Amygdala (tissue), 56 donors: ENCODE data around the gene EFCAB8.
"Not testable (repeated sequence)": the region's sequence is repeated elsewhere in the genome, so short reads cannot be mapped to it uniquely, and the experiment has no call there.

Experiments
- DNase-seq, 56 donors: peaks; one replicate each; lab custom pipeline; 2025; lab: John Stamatoyannopoulos, UW

Gene EFCAB8

DNA sequence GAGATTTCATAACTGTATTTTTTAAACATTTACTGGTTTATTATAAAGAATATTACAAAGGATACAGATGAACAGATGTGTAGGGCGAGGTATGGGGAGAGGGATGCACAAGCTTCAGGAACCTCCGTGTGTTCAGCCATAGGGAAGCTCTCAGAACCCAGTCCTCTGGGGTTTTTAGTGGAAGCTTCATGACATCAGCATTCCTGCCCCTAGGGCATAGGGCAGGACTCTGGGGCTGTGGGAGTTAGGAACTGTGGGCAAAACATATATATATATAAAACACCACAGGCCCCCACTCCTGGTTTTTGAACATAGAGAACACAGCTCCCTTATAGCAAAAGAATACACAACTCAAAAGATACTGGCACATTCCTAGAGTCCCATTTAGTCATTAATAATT, 21.9 kb downstream of the EFCAB8 start:
- DNase-seq = no peak

DNA sequence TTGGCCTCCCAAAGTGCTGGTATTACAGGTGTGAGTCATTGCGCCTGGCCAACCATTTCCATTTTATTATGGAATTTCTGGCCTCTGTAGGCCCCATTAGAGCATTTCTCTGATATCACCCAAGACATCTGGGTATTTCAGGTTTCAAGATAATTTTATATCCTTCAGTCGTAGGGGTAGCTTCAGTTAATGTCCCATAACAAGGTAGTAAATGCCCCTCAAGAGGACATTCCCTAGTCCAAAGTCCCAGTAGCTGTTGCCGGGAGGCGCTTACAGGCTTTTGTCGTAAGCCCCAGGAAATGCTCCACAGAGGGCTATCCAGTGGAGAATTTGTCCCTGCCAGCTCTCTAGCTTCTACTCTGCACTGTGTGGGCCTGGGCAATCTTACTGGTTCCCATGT, 24.4 kb downstream of the EFCAB8 start:
- no peak for DNase-seq

GRCh38 chr20:32885185-32885584, 26.5 kb downstream of the EFCAB8 start:
- no peak for DNase-seq

GRCh38 chr20:32885952-32886351, 27.2 kb downstream of the EFCAB8 start:
- no peak for DNase-seq

GRCh38 chr20:32886652-32887051, 27.9 kb downstream of the EFCAB8 start:
- no peak for DNase-seq

DNA sequence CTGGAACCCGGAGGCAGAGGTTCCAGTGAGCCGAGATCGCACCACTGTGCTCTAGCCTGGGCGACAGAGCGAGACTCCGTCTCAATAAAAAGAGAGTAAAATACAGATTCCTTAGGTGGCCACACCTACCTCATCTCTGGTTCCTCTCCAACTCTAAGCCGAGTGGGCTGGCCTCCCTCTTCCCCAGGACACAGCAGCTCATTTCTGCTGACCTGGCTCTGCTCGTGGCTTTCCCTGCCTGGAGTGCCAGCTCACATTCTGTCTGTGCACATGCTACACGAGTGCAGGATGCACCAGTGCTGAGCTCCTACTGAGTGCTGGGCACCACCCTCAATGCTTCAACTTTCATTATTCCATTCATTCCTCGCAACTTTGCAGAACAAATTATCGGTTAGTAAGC, 28.8 kb downstream of the EFCAB8 start:
- no peak for DNase-seq

GRCh38 chr20:32888636-32889035, 29.9 kb downstream of the EFCAB8 start:
- DNase-seq = no peak

GRCh38 chr20:32889281-32889680, 30.6 kb downstream of the EFCAB8 start:
- no peak for DNase-seq

- no peak for DNase-seq
Observed at GRCh38 chr20:32891491-32891890, 32.8 kb downstream of the EFCAB8 start.

DNA sequence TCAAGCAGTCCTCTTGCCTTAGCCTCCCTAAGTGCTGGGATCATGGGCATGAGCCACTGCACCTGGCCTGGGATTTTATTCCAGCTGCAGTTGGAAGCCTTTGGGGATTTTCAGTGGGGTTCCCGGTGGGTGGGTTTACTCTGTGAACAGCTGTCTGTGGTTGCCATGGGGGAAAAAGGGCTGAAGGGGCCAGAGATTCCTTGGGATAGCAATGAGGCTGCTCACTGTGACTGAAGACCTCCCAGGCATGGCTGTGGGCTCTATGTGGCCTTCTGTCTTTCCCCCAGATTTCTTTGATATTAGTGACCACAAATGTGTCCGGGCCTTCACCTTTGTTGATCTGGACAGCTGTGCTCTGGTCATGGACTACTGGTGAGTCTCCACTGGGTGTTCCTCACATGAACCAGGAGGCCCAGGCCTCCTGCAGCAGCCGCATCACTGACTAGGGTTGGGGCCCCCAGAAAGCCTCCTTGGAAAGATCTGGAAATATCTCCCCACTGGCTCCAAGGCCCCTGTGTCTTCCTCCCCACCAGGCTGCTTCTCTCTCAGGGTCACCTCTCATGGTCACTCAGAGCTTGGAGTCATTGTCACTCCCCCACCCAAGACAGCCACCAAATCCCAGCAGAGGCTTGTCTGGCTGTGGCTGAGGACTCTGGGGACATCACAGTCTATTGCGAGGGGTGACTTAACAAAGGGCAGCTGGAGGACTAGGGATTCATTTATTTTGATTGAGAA, 33.4 kb downstream of the EFCAB8 start:
- DNase-seq = no peak

- DNase-seq = no peak
Observed at GRCh38 chr20:32893263-32894025, 34.7 kb downstream of the EFCAB8 start.

- DNase-seq = no peak
Observed at GRCh38 chr20:32894026-32894483, 35.3 kb downstream of the EFCAB8 start.

DNA sequence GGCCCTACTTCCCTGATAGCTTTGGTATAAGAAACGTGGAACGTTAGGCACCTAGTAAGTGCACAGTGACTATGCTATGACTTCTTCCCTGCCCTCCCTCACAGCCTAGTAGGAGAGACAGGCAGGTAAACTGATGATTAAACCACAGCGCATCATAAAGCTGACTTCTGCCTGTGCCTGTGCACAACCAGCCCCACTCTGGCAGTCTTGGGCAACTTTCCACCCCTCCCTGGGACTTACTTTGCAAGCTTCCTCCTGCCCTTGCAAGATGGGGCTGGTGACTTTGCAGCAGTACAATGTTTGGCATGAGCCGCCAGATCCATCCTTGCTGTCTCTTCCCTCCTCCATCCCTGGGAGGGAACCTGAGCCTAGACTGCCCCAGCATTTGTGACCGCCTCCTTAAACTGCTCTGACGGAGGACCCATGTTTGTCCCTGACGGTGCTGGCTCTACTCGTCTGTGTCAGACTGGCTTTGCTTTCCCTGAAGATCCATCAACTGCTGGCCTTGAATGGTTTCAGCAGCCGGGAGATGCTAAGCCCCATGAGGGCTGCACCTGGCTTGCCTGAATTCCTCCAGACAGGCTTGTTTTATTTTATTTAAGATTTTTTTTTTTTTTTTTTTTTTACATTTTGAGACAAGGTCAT, 36.1 kb downstream of the EFCAB8 start:
- DNase-seq = no peak

DNA sequence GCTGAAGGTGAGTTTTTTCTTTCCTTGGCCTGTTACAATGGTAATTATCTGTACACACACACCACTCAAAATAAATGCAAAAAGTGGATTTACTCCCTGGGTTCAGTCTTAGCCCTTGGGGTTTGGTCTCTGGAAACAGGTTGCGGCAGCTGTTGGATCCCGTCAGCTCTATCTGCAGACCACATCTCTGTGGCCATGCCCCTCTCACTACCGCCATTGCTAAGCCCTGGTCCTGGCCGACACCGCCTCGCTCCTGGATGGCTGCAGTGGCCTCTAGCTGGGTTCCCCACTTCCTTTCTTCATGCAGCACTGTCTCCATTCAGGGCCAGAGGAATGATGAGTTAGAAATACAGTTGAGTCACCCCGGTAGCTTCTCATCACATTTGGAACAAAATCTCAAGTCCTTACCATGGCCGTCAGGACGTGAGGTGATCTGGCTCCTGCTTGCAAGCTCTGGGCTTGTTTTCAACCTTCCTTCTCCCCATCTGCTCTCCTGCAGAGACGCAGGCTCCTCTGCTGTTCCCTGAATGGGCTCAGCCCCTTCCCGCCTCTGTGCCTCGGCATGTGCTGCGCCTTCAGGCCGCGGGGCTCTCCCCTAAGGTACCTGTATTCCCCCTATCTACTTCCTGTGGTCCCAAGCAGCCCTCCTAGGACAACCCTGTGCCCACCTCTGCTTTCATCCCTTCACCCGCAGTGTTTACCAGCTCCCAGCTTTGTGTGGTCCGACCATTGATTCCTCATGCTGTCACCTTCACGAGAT, 38.0 kb downstream of the EFCAB8 start:
- no peak for DNase-seq

DNA sequence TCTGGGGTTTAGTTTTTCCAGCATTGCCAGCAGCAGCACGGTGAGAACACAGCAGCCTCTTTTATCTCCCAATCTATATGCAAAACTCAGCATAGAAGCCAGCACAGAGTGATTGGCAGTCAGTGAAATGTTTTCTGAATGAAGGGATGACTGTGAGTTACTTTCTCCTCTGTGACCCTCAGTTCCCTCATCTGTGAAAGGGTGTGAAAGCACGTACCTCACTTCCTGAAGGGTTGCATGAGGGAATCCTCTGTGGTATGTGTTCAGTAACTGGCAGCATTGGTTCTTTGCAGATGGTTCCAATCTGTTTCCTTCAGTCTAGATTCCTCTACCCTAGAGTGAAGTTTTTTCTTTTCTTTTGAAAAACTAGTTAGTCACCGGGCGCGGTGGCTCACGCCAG, 40.0 kb downstream of the EFCAB8 start:
- DNase-seq = no peak

- peak in 50 of 56 donors; percentile 3 to 76 (median 36) for DNase-seq
Observed at GRCh38 chr20:32902456-32903420, 44.0 kb downstream of the EFCAB8 start.

- no peak for DNase-seq
Observed at GRCh38 chr20:32903666-32904175, 45.0 kb downstream of the EFCAB8 start.

DNA sequence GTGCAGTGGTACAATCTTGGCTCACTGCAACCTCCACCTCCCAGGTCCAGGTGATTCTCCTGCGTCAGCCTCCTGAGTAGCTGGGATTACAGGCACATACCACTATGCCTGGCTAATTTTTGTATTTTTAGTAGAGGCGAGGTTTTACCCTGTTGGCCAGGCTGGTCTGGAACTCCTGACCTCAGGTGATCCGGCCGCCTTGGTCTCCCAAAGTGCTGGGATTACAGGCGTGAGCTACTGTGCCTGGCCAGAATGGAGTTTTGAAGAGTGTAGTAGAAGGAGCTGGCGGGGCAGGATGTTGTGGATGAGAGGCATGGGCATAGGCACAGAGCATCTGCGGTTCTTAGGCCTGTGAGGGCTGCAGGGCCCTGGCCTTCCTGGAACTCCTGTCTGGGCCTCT, 46.0 kb downstream of the EFCAB8 start:
- not testable (repeated sequence) for DNase-seq

DNA sequence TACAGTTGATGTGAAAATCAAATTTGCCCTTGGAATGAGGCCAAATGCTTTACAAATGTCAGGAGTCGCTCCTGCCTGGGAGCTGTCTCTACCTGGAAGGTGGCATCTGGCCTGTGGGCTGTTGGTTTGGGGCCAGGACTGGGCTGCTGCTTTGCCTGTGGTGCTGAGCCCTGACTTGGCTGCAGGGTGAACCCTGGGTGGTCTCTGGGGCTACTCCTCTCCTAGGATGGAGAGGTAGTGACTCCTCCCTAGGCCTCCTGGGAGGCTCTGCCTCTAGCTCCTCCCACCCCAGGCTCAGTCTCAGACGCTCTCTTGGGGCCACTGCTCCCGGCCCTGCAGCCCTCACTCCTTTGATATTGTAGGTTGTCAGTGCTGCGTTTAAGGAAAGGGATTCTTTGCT, 47.5 kb downstream of the EFCAB8 start:
- no peak for DNase-seq
